H1 (cell line): ENCODE results near the gene CHAC1. TPM values are rescaled to one million over a fixed set of nuclear protein-coding genes. Genes with fewer than 3 reads are reported as not detected.

Experiments used
- CTCF ChIA-PET: fragments of 300-600 bp; sonication (Branson Sonifier 250); formaldehyde crosslinking; loops from one replicate; lab custom pipeline; 2021; ENCODE audit not compliant: partially characterized antibody; lab: Charles Lee
- POLR2A ChIA-PET: fragments of 300-600 bp; sonication (Branson Sonifier 250); formaldehyde crosslinking; loops from one replicate; lab custom pipeline; 2021; ENCODE audit warnings: inconsistent platforms; ENCODE audit not compliant: partially characterized antibody; lab: Charles Lee
- DNase-seq, 2 experiments: peaks; one replicate each; pipeline versions ENCODE4 v3.0.0 to v3.0.0-alpha.2; 2010 to 2022; ENCODE audit warnings: low spot score in 2 of 2, low read depth in 1 of 2, mixed read lengths in 1 of 2
- FAIRE-seq: peaks from 2 replicates; lab custom pipeline; 2011; peaks lifted over from hg19 to GRCh38; lab: Jason Lieb, UNC
- H2AFZ ChIP-seq: 2 replicates; pipeline ENCODE4 v1.8.1; 2012; ENCODE audit warnings: low read length, inconsistent platforms
- H2AK5ac ChIP-seq: 2 replicates; pipeline ENCODE4 v1.6.1; 2013; ENCODE audit warnings: low read depth, low read length
- H2BK120ac ChIP-seq: replicated peaks from 2 replicates; pipeline ENCODE3; 2013; ENCODE audit warnings: low read depth, low read length, inconsistent platforms
- H2BK12ac ChIP-seq: 2 replicates; pipeline ENCODE4 v1.6.1; 2013; ENCODE audit warnings: low read depth, low read length
- H2BK15ac ChIP-seq: 2 replicates; pipeline ENCODE4 v1.6.1; 2013; ENCODE audit warnings: low read length
- H2BK20ac ChIP-seq: 2 replicates; pipeline ENCODE4 v1.6.1; 2013; ENCODE audit warnings: low read length
- H2BK5ac ChIP-seq: 2 replicates; pipeline ENCODE4 v1.6.1; 2013; ENCODE audit warnings: low read depth, low read length
- H3K14ac ChIP-seq: 2 replicates; pipeline ENCODE4 v1.6.1; 2013; ENCODE audit warnings: inconsistent platforms; ENCODE audit not compliant: insufficient read length
- H3K18ac ChIP-seq: 2 replicates; pipeline ENCODE4 v1.6.1; 2013; ENCODE audit warnings: low read length; ENCODE audit errors: extremely low read depth
- H3K23ac ChIP-seq: 2 replicates; pipeline ENCODE4 v1.6.1; 2013; ENCODE audit warnings: inconsistent platforms; ENCODE audit not compliant: insufficient read length
- H3K23me2 ChIP-seq: 2 replicates; pipeline ENCODE4 v1.6.1; 2013; ENCODE audit warnings: low read depth, low read length
- H3K27ac ChIP-seq: 2 replicates; pipeline ENCODE4 v1.6.1; 2011; ENCODE audit warnings: low read depth, low read length, inconsistent platforms
- H3K27me3 ChIP-seq, 4 experiments: replicated peaks in 1 of 4; 1 replicate in 1 of 4; 2 replicates in 3 of 4; pipeline versions ENCODE4 v1.6.1 to v1.8.1; 2011 to 2013; ENCODE audit warnings: low read length in 3 of 4, mild to moderate bottlenecking in 3 of 4, inconsistent platforms in 2 of 4, mixed read lengths in 2 of 4, moderate library complexity in 1 of 4; ENCODE audit not compliant: control insufficient read depth in 3 of 4, insufficient read depth in 3 of 4; ENCODE audit errors: extremely low read depth in 1 of 4
- H3K36me3 ChIP-seq, 4 experiments: 2 replicates each; pipeline versions ENCODE4 v1.6.1 to v1.8.1; 2011 to 2013; ENCODE audit warnings: mild to moderate bottlenecking in 4 of 4, low read length in 3 of 4, moderate library complexity in 2 of 4, control low read depth in 1 of 4, inconsistent platforms in 1 of 4; ENCODE audit not compliant: insufficient read depth in 4 of 4, control insufficient read depth in 2 of 4
- H3K4ac ChIP-seq: replicated peaks from 2 replicates; pipeline ENCODE3; 2013; ENCODE audit warnings: low read length, low read depth, mixed read lengths, inconsistent platforms; ENCODE audit not compliant: insufficient read length
- H3K4me1 ChIP-seq, 4 experiments: replicated peaks in 1 of 4; 1 replicate in 1 of 4; 2 replicates in 3 of 4; pipeline versions ENCODE4 v1.6.1 to v1.8.1; 2011 to 2013; ENCODE audit warnings: low read length in 3 of 4, inconsistent platforms in 2 of 4, mixed read lengths in 1 of 4; ENCODE audit not compliant: insufficient read depth in 4 of 4, control insufficient read depth in 3 of 4
- H3K4me2 ChIP-seq, 2 experiments: 2 replicates each; pipeline versions ENCODE4 v1.6.1 to v1.8.1; 2011 to 2013; ENCODE audit warnings: low read depth in 2 of 2, low read length in 2 of 2, control low read depth in 1 of 2, inconsistent platforms in 1 of 2, mild to moderate bottlenecking in 1 of 2; ENCODE audit not compliant: insufficient read depth in 1 of 2
- H3K4me3 ChIP-seq, 4 experiments: fragments of 200-600, 300-600 bp in 1 of 4; sonication (generic), shearing (Covaris generic), sonication (Bioruptor Twin) in 1 of 4; 2 replicates each; pipeline versions ENCODE4 v1.5.1 to v1.8.1; 2011 to 2016; ENCODE audit warnings: low read length in 4 of 4, low read depth in 3 of 4, control low read depth in 2 of 4, inconsistent platforms in 2 of 4, mild to moderate bottlenecking in 2 of 4, mixed read lengths in 1 of 4, moderate library complexity in 1 of 4; ENCODE audit not compliant: insufficient read depth in 2 of 4; ENCODE audit errors: extremely low read depth in 1 of 4
- H3K56ac ChIP-seq: replicated peaks from 2 replicates; pipeline ENCODE3; 2013; ENCODE audit warnings: low read depth, mild to moderate bottlenecking, mixed read lengths, low read length, inconsistent platforms; ENCODE audit not compliant: insufficient read length
- H3K79me1 ChIP-seq: 2 replicates; pipeline ENCODE4 v1.6.1; 2013; ENCODE audit warnings: low read depth, low read length, control low read depth
- H3K79me2 ChIP-seq, 2 experiments: 2 replicates each; pipeline versions ENCODE4 v1.6.1 to v1.8.1; 2012 to 2013; ENCODE audit warnings: low read length in 2 of 2, mild to moderate bottlenecking in 2 of 2, inconsistent platforms in 1 of 2; ENCODE audit not compliant: insufficient read depth in 2 of 2, control insufficient read depth in 1 of 2
- H3K9ac ChIP-seq, 4 experiments: replicated peaks in 1 of 4; 1 replicate in 1 of 4; 2 replicates in 3 of 4; pipeline versions ENCODE4 v1.6.1 to v1.8.1; 2011 to 2013; ENCODE audit warnings: low read depth in 3 of 4, low read length in 3 of 4, control low read depth in 2 of 4, mild to moderate bottlenecking in 2 of 4, moderate library complexity in 2 of 4, inconsistent platforms in 1 of 4; ENCODE audit errors: extremely low read depth in 1 of 4
- H3K9me3 ChIP-seq, 2 experiments: 2 replicates each; pipeline versions ENCODE4 v1.6.1 to v1.8.1; 2012 to 2013; ENCODE audit warnings: mild to moderate bottlenecking in 2 of 2, moderate library complexity in 2 of 2, control low read depth in 1 of 2, inconsistent platforms in 1 of 2, low read depth in 1 of 2, low read length in 1 of 2, mixed read lengths in 1 of 2; ENCODE audit not compliant: insufficient read depth in 2 of 2
- H4K20me1 ChIP-seq, 2 experiments: replicated peaks in 1 of 2; 2 replicates each; pipeline versions ENCODE3 to v1.8.1; 2011 to 2013; ENCODE audit warnings: inconsistent platforms in 2 of 2, low read length in 2 of 2, mild to moderate bottlenecking in 1 of 2; ENCODE audit not compliant: insufficient read depth in 2 of 2, control insufficient read depth in 1 of 2
- H4K5ac ChIP-seq: 2 replicates; pipeline ENCODE4 v1.6.1; 2013; ENCODE audit warnings: low read length, low read depth, mixed read lengths, inconsistent platforms; ENCODE audit not compliant: insufficient read length
- H4K8ac ChIP-seq: 2 replicates; pipeline ENCODE4 v1.8.0; 2013; ENCODE audit warnings: mild to moderate bottlenecking, moderate library complexity, low read length, inconsistent platforms; ENCODE audit not compliant: insufficient read depth; ENCODE audit errors: extremely low read depth
- H4K91ac ChIP-seq: replicated peaks from 2 replicates; pipeline ENCODE3; 2013; ENCODE audit warnings: low read length, mixed read lengths, inconsistent platforms; ENCODE audit not compliant: insufficient read length
- ASH2L ChIP-seq: fragments of 200-600, 300-600 bp; sonication (generic); IDR thresholded peaks from one replicate; pipeline ENCODE4 v1.7.1; 2017; ENCODE audit warnings: low read length
- CTCF ChIP-seq, 3 experiments: IDR thresholded peaks; 1 replicate in 2 of 3; 2 replicates in 1 of 3; pipeline versions ENCODE4 v1.5.1 to v1.6.1; 2011; ENCODE audit warnings: low read length in 3 of 3, mild to moderate bottlenecking in 3 of 3, inconsistent platforms in 2 of 3, low read depth in 1 of 3, moderate library complexity in 1 of 3; ENCODE audit not compliant: insufficient read depth in 1 of 3; ENCODE audit errors: control extremely low read depth in 1 of 3
- EP300 ChIP-seq, 2 experiments: IDR thresholded peaks; 1 replicate in 1 of 2; 2 replicates in 1 of 2; pipeline ENCODE4 v1.6.1; 2011 to 2012; ENCODE audit warnings: low read depth in 2 of 2, low read length in 2 of 2, mild to moderate bottlenecking in 2 of 2, borderline replicate concordance in 1 of 2, inconsistent platforms in 1 of 2, moderate library complexity in 1 of 2
- HDAC2 ChIP-seq, 2 experiments: fragments of 300-600 bp in 1 of 2; sonication (generic) in 1 of 2; IDR thresholded peaks; 2 replicates each; pipeline ENCODE4 v1.6.1; 2011 to 2012; ENCODE audit warnings: low read depth in 2 of 2, low read length in 2 of 2, mild to moderate bottlenecking in 2 of 2, moderate library complexity in 2 of 2, borderline replicate concordance in 1 of 2, inconsistent platforms in 1 of 2
- JUN ChIP-seq: IDR thresholded peaks from 2 replicates; pipeline ENCODE4 v1.6.1; 2011; ENCODE audit warnings: low read depth, mild to moderate bottlenecking, improper control_type of control experiment, low read length
- RFX5 ChIP-seq: IDR thresholded peaks from 2 replicates; pipeline ENCODE4 v1.6.1; 2011; ENCODE audit warnings: low read depth, low read length, improper control_type of control experiment, borderline replicate concordance
- SUZ12 ChIP-seq: fragments of 200-600 bp; sonication (generic); IDR thresholded peaks from 2 replicates; pipeline ENCODE4 v1.6.1; 2012; ENCODE audit warnings: mild to moderate bottlenecking, inconsistent platforms, low read length, moderate library complexity, mixed read lengths
- WGBS, 2 experiments: shearing (Covaris generic) in 1 of 2; methylation state at CpG; one replicate each; pipeline versions ENCODE4 v1.1.6 to v1.1.7; 2013 to 2015; ENCODE audit warnings: low lambda C conversion rate in 2 of 2, mixed read lengths in 2 of 2, inconsistent platforms in 1 of 2, low coverage in 1 of 2, missing lambda C conversion rate in 1 of 2; ENCODE audit not compliant: insufficient replicate concordance in 2 of 2, insufficient coverage in 1 of 2, insufficient read length in 1 of 2; ENCODE audit errors: extremely low coverage in 1 of 2, missing lambda C conversion rate in 1 of 2; 5-methylcytosine and 5-hydroxymethylcytosine counted together
- polyA plus RNA-seq, 7 experiments: library from polyadenylated mRNA; depleted of rRNA in 3 of 7; stranded (reverse) in 5 of 7; unstranded in 2 of 7; fragments of >200 nt in 5 of 7; fragments of 200-250 nt in 2 of 7; gene quantifications; 1 replicate in 5 of 7; 2 replicates in 1 of 7; 4 replicates in 1 of 7; pipeline versions ENCODE4 v1.2.1 to v1.2.3, GENCODE V29; 2011 to 2013; ENCODE audit warnings: missing spikeins in 2 of 7, mixed read lengths in 2 of 7
- total RNA-seq: library from RNA; stranded (reverse); fragmentation: NEBNext Ultra II Directional; extraction: Animal tissue kit (Norgen Biotek cat#: 25700); gene quantifications from 2 replicates; pipeline ENCODE4 v1.2.1, GENCODE V29; 2021

Gene CHAC1
- total and polyA plus RNA-seq, 2 of the 8 experiments (the other 6 are each of a cell fraction or from before 2014, with no cell fraction given), result 34.3 to 159 TPM

DNA sequence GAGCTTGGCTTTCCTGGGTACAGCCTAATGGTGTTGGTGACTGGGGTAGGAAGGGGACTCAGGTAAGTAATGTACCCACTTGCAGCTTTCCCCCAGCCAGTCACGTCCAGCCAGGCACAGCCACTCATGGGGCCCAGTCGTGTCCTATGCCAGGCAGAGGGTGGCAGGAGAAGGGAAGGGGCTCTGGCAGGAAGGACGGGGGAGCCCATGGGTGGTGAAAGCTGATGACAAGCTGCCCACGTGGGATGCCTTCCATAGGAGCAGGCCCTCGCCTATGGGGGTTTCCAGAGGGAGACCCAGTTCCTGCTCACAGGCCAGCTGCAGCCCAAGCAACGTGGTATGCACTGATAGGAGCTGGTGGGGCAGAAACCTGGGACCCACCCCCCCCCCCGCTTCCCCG lies 10.7 kb downstream of the CHAC1 start:
- ChIA-PET POLR2A (interaction anchor here (1.0 to 28.7 kb wide), 5 partner anchors 19 to 222 kb away, joined by 3 to 1505 read pairs (median 4); partner anchors contain the start of genes CHAC1, DLL4 and VPS18), CTCF (interaction anchor here (0.6 to 5.7 kb wide), 19 partner anchors 9 to 184 kb away, joined by 3 to 56 read pairs (median 9); partner anchors contain the start of genes CHAC1 and VPS18)
- Histone ChIP-seq H3K27me3 (no peaks in the 10 kb centered on the region), H3K18ac (no peak overlapping the region), H3K23ac (no peak overlapping the region), H3K4me2 (no peak overlapping the region), H2AK5ac (peak overlapping the region; percentile 40; the same call in 1 of the 2 replicates), H4K20me1 (no peaks in the 10 kb centered on the region), H2BK12ac (no peak overlapping the region), H3K27ac (no peak overlapping the region), H3K23me2 (no peaks in the 10 kb centered on the region), H4K5ac (no peak overlapping the region), H4K91ac (no peak overlapping the region), H3K36me3 (no peaks in the 10 kb centered on the region), H2AFZ (no peak overlapping the region), H3K56ac (no peak overlapping the region), H2BK5ac (no peak overlapping the region), H3K79me2 (no peaks in the 10 kb centered on the region), H3K9me3 (no peaks in the 10 kb centered on the region), H2BK20ac (no peak overlapping the region), H2BK120ac (no peak overlapping the region), H4K8ac (no peak overlapping the region), H2BK15ac (no peak overlapping the region), H3K79me1 (no peaks in the 10 kb centered on the region), H3K4ac (peak overlapping the region; percentile 34), H3K14ac (no peak overlapping the region), H3K9ac (no peak overlapping the region), H3K4me1 (peaks cover 0 to 7% (median 2%) of the 10 kb centered on the region in 4 experiments; a peak in 5 of 7 replicates), H3K4me3 (no peak overlapping the region)
- DNase-seq, result no peak
- FAIRE-seq, result no peak
- TF ChIP-seq RFX5 (no peak), EP300 (IDR thresholded peaks at IDR 0.05; ENCODE audit: borderline replicate concordance in 1 of 2, low read depth in 2 of 2, low read length in 2 of 2) (no peak), SUZ12 (no peak), CTCF (IDR thresholded peaks at IDR 0.05; ENCODE audit: control extremely low read depth in 1 of 3, insufficient read depth in 1 of 3, low read depth in 1 of 3, low read length in 3 of 3) (no peak), JUN (no peak), HDAC2 (IDR thresholded peaks at IDR 0.05; ENCODE audit: borderline replicate concordance in 1 of 2, low read depth in 2 of 2, low read length in 2 of 2) (no peak), ASH2L (no peak)
- WGBS, 2 experiments, result 88% methylated on average over 6 of the region's 8 CpGs; no CpG with 5 or more reads in 1 of the 2 experiments
